Measurements from ENCODE around the gene EXOC3L4.

EXOC3L4 gene

DNA sequence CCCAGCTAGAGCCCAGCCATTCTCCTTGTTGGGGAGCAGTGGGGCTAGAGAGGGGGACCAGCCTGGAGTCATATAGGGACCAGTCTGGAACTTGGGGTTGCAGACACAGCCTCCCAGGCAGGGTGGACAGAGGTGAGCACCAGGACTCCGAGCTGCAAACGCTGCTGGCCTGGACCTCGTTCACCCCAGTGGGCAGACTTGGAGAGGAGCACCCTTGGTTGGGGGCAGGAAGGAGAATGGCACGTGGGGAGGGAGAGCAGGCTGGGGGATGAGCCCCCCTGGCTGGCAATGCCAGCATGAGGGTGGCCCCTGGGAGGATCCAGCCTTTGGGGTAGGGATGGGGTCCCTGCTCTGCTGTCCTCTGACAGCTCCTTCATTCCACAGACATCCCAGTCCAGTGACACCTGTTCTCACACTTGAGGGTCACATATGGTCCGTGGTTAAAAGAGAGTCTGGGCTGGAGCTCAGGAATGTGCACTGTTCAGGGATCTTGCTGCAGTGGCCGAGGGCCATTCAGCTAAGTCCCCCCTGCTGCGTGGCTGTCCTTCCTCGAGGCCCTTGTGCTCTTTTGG lies 7.7 kb upstream of the EXOC3L4 start:
- TF ChIP-seq, protein P1, sequence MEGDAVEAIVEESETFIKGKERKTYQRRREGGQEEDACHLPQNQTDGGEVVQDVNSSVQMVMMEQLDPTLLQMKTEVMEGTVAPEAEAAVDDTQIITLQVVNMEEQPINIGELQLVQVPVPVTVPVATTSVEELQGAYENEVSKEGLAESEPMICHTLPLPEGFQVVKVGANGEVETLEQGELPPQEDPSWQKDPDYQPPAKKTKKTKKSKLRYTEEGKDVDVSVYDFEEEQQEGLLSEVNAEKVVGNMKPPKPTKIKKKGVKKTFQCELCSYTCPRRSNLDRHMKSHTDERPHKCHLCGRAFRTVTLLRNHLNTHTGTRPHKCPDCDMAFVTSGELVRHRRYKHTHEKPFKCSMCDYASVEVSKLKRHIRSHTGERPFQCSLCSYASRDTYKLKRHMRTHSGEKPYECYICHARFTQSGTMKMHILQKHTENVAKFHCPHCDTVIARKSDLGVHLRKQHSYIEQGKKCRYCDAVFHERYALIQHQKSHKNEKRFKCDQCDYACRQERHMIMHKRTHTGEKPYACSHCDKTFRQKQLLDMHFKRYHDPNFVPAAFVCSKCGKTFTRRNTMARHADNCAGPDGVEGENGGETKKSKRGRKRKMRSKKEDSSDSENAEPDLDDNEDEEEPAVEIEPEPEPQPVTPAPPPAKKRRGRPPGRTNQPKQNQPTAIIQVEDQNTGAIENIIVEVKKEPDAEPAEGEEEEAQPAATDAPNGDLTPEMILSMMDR (IDR thresholded peaks at IDR 0.05) = no peak
- no peak for TF ChIP-seq ZFX (IDR thresholded peaks at IDR 0.05; ENCODE audit: borderline replicate concordance)
- no peak overlapping the region for H3K27ac ChIP-seq

DNA sequence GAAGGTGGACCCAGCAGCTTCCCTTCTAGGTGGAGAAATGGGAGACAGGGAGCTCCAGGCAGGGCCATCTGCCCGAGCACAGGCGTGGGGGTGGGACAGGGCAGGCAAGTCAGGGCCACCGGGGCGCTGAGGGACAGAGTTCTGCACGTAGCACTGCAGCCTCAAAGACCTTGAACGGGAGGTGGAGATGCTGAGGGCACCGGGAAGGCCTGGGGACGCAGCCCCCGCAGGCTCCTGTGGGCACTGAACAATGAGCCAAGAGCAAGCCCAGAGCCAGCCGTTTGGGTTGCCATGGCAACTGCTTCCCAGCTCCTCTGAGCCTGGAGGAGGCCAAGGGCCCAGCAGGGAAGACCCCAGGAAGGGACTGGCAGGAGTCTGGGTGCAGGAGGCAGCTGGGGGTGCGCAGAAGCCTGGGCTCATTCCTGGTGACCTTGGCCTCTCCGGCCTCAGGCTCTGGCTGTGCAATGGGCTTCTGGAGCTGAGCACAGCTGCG lies 7.1 kb upstream of the EXOC3L4 start:
- TF ChIP-seq, protein P1 (IDR thresholded peaks at IDR 0.05) = no peak
- TF ChIP-seq ZFX (IDR thresholded peaks at IDR 0.05; ENCODE audit: borderline replicate concordance) = no peak
- no peak overlapping the region for H3K27ac ChIP-seq

DNA sequence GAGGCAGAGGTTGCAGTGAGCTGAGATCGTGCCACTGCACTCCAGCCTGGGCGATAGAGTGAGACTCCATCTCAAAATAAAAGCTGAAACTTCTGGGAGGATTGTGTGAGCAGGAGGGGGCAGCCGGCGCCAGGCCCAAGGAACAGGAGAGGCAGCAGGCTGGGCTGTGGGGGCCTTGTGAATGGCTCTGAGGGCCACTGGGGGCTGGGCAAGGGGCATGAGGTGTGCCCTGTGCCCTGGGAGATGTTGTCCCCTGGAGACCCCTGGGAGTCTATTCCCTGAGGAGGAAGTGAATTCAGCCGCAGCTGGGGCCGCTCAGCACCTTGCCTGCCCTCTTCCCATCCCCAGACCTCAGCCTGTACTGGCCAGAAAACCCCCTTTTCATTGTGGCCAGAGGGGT lies 5.6 kb upstream of the EXOC3L4 start:
- H3K27ac ChIP-seq = no peak overlapping the region
- TF ChIP-seq ZFX (IDR thresholded peaks at IDR 0.05; ENCODE audit: borderline replicate concordance) = no peak
- TF ChIP-seq, protein P1 (IDR thresholded peaks at IDR 0.05) = no peak

DNA sequence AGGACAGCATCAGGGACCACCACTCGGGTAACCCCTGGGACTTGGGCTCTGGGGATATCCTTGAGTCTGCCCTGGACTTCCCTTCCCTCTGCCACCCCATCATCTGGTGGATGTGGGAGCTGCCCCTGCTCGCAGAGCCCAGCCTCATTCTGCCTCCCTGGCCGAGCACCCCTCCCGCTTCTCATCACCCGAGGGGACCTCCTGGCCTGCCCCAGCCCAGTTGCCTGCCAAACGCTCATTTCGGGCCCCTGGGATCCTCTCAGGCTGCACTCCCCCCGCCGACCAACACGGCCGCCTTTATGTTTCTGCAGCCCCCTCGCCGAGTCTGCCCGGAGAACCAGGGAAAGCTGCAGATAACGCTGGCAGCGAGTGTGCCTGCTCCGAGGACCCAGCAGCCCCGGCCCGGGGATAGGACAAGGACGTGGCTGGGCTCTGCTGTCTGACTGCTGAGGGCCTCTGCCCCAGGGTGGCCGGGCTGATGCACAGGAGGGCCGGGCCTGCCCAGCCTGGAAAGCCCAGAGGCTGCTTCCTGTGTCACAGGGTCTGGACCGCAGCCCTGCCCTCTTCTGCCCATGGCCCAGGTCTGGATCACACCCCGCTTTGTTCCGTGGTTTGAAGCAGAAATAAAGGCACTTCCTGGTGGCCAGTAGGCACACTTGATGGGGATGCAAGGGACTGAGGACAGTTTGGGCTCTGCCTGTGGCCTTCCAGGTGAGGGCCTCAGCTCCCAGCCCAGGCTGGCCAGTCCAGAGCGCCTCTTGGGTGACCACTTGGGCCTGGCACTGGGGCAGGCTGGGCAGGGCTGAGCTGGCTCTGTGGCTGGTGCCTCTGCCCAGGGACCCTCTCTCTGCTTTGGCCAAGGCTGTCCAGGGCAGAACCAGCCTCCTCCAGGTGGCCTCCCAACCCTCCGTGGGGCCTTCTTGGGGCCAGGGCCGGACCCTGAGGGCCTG lies 4.9 kb upstream of the EXOC3L4 start:
- H3K27ac ChIP-seq = no peak overlapping the region
- TF ChIP-seq ZFX (IDR thresholded peaks at IDR 0.05; ENCODE audit: borderline replicate concordance) = no peak

DNA sequence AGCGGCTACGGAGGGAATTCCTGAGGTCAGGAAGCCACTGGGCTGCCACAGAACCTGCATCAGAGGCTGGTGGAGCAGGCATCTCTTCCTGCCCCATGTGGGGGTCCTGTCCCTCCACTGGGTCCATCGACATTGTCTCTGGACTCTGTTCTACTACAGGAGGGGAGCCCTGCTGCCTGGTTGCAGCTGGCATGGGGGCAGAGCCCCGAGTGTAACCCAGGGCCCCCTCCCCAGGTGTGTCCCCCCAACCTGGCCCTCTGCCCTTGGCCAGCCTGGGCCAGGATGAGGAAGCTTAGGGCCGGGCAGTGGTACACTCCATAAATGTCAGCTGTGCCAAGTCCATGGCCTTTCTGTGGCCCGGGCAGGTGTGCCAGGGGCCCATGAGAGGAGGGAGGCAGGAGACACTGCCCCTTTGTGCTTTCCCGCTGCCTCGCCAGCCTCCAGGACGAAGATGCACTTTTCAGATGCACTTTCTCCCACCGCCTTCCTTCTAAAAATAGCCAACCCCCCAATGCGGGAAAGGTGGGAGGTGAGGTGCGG lies 4.0 kb upstream of the EXOC3L4 start:
- H3K27ac ChIP-seq = no peak overlapping the region
- TF ChIP-seq, protein P1 (IDR thresholded peaks at IDR 0.05) = no peak
- no peak for TF ChIP-seq ZFX (IDR thresholded peaks at IDR 0.05; ENCODE audit: borderline replicate concordance)

DNA sequence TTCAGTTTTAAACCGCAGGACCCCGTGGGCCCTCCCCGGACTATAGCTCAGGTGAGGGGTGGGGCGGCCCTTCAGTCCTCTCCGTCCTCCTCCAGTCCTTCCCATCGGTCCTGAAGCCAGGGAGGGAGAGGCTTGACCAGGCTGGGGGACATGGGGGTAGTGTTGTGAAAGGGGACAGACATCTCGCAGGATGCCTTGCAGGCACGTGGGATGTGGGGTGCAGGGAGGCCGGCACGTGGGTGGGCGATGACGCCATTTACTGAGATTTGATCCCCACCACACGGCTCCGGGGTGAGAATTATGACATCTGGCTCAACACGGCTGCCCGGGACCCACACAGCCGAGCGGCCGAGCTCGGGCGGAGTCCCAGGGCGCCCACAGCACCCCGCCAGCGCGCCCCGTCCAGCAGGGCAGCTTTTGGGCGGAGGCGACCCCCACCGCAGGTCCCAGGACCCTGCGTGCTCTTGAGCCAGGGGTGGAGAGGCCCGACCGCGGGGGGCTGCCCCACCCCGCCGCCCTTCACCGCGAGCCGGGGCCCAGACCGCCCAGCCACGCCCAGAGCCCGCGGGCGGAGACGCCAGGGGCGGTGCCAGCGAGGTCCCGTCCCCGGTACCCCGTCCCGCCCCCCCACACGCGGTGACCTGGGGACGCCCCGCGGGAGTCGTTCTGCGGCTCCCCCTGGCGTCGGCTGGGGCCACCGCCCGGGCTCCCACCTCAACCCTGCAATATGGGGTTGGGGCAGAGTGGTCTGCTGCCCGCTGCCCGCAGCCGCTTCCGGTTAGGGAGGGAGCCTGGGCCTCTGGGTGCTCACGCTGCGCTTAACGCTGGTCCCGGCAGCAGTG lies 3.3 kb upstream of the EXOC3L4 start:
- H3K27ac ChIP-seq = no peak overlapping the region
- TF ChIP-seq ZFX (IDR thresholded peaks at IDR 0.05; ENCODE audit: borderline replicate concordance) = no peak
- TF ChIP-seq, protein P1 (IDR thresholded peaks at IDR 0.05) = peak; percentile 34; the same call in 1 of the 2 replicates

DNA sequence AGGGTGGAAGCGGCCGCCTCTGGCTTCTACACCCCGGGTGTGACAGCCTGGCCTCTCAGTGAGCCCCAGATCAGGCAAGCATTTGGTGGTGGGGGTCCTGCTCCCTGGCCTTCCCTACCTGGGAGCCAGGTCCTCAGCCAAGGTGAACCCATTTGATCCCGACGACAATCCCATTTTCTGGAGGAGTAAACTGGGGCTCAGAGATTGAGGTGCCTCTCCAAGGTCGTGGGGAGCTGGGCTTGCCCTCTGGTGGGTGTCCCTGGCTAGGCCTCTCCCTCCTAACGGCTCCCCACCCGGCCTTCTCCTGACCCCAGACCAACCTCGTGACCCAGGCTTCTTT lies 2.7 kb upstream of the EXOC3L4 start:
- TF ChIP-seq ZFX (IDR thresholded peaks at IDR 0.05; ENCODE audit: borderline replicate concordance) = no peak
- TF ChIP-seq, protein P1 (IDR thresholded peaks at IDR 0.05) = no peak
- H3K27ac ChIP-seq = no peak overlapping the region
